Astrocyte of the hippocampus (primary cell): ENCODE data around the gene NUPR1.
"Not testable (repeated sequence)": the region's sequence is repeated elsewhere in the genome, so short reads cannot be mapped to it uniquely, and the experiment has no call there.

ENCODE experiments used
- DNase-seq: peaks from one replicate; pipeline ENCODE4 v3.0.0; 2011; ENCODE audit warnings: low read depth, low spot score

NUPR1 gene

DNA sequence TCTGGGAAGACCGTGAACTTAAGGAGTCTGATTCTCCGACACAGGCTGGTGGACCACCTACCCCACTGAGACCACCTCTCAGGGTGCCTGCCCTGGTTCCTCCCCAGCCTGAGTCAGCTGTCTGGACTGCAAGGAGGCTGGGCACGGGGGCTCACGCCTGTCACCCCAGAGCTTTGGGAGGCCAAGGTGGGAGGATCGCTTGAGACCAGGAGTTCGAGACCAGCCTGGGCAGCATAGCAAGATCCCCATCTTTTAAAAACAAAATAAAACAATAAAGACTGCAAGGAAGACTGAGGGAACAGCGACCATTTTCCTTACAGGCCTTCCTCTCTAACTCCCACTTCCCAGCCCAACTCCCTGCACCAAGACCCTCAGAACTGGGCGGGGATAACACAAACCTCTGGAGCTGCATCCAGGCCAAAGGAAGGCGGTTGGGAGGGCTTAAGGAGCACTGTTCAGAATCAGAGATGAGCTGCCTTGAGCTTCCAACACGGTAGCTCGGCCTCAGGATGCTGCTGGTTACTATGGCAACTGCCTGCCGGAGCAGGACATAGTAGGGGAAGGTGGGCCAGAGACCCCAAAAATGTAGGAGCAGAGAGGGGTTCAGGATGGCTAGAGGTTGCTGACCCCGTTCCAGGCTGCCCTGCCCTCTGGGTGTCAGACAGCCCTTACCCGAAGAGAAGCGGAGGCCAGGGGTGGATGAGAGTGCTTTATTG is 40.0 kb downstream of the NUPR1 start:
- DNase-seq = no peak

DNA sequence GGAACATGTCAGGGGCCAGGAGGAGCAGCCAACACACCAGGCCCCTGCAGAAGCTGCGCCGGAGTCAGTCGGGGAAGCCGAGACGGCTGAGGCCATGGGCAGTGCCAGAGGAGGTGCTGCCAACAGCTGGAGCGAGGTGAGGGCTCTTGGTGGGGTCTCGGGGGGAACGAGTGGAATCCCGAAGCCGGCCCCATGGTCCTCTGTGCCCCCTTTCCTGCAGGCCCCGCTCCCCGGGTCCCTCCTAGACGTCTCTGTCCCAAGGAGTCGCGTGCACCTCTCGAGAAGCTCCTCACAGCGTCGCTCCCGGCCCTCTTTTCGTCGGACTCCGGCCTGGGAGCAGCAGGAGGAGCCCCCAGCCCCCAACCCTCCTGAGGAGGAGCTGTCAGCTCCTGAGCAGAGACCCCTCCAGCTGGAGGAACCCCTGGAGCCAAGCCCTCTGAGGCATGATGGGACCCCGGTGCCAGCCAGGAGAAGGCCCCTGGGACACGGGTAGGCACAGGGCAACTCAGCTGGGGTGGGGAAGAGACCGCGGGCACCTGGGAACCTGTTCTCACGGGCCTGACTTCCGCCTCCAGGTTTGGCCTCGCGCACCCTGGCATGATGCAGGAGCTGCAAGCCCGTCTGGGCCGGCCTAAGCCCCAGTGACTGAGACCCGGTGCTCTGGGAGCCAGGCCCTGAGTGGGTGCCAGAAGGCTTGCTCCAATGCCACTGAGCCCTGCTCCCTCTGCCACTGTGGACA is 40.7 kb downstream of the NUPR1 start:
- no peak for DNase-seq

DNA sequence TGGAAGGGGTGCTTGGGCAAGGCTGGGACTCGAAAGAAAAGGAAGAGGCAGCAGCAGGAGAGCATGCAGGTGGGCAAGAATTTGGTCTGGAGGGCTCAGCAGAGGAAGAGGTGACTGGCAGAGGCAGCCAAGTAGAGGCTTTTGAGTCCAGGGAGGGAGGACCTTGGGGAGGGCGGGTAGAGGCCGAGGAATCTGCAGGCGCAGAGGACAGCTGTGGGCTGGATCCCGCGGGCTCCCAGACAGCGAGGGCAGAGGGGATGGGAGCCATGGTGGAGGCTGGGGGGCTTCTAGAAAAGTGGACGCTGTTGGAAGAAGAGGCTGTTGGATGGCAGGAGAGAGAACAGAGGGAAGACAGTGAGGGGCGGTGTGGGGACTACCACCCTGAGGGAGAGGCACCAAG is 41.4 kb downstream of the NUPR1 start:
- no peak for DNase-seq

DNA sequence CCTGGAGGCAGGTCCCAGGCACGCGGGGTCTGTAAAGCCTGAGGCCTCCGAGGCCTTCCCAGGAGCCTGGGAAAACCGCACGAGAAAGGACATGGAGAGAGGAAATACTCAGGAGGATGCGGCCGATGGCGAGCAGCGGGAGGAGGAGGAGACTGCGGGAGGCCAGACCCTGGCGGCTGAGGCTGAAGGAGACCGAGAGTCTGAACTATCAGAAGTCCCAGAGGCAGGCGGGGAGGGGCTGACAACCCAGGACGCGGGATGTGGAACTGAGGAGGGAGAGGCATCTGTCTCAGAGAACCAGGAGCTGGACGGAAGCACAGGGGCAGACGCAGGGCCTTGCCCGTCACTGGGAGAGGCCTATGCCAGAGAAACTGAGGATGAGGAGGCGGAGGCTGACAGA is 41.9 kb downstream of the NUPR1 start:
- DNase-seq = no peak

DNA sequence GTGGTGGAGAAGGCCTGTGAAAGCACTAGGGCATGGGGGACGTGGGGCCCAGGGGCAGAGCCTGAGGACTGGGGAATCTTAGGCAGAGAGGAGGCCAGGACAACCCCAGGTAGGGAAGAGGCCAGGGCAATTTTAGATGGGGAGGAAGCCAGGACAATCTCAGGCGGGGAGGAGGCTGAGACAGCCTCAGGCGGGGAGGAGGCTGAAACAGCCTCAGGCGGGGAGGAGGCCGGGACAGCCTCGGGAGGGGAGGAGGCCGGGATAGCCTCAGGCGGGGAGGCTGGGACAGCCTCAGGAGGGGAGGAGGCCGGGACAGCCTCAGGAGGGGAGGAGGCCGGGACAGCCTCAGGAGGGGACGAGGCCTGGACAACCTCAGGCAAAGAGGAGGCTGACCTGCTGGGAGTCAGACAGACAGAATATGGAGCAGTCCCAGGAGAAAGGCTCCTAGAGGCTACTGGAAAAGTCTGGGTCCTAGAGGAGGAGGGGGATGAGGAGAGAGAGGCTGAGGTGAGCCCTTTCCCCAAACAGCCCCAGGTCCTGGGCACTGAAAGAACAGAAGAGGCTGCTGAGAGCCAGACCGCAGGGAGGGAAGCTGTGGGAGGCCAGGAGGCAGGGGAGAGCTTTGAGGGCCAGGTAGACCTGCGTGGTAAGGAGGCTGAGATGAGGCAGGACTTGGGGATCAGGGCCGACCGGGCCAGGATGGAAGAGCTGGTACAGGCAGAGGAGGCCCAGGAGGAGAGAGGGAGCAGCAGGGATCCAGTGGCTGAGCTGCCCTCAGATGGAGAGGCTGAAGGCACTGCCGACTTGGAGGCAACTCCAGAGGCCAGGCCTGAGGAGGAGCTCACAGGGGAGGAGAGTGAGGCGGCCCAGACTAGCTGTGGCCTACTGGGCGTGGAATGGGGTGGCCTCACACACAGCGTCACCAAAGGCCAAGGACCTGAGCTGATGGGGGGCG is 42.7 kb downstream of the NUPR1 start:
- no peak for DNase-seq

DNA sequence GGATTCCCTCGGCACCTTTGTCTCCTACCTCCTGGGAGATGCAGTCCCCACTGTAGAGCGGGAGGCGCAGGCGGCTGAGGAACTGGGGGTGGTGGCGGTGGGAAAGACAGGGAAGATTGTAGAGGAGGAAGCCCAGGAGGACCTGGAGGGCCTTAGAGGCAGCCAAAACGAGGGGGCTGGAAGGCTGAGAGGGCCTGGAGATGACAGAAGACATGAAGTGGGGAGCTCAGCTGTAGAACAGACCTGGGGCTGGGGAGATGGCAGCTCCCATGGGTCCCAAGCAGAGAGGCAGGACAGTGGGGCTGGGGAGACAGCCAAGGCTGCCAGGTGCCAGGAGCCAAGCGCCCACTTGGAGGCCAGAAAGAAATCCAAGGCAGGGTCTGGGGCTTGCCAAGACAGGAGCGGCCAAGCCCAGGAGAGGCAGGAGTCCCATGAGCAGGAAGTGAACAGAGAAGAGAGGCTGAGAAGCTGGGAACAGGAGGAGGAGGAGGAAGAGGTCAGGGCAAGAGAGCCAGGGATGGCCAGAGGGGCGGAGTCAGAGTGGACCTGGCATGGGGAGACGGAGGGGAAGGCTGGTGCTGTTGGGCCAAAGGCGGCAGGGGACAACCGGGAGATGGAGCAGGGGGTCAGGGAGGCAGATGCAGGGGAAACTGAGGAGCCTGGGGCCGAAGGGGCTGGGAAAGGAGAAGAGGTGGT is 43.5 kb downstream of the NUPR1 start:
- no peak for DNase-seq

DNA sequence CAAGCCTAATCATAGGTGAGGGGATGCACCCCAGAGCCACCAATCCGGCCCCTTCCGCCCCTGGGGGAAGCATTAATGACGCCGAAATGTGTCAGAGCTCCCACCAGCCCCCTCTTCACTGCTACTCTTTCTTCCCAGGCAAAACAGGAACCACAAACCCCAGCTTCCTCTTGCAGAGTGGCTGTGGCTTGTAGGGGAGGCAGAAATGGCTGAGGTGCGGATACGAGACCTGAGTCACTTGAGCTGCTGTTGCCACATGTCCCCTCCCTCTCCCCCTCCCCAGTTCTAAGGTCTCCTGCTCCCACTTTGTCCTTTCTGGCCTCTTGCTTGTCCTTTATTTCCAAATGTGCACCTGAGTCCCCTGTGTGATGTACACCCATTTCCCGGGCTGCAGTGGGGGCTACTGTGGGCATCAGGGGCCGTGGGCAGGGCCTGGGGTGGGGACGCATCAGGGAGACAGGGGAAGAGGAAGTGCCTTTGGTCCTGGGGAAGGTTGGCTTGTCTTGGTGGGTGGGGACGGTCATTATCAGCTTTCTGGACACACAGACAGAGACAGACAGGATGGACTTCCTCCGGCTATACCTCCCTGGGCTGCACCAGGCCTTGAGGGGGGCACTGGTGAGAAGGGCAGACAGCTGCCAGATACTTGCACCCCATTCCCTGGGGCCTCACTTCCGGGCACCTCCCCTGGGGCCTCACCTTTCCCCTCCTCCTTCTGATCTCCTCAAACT is 44.5 kb downstream of the NUPR1 start, which contains the start of gene APOBR:
Gene APOBR (plus strand): TSS at position 523 of the 731 bp plus-strand sequence. CDS start 39 bp downstream, at position 562.
- DNase-seq = no peak

DNA sequence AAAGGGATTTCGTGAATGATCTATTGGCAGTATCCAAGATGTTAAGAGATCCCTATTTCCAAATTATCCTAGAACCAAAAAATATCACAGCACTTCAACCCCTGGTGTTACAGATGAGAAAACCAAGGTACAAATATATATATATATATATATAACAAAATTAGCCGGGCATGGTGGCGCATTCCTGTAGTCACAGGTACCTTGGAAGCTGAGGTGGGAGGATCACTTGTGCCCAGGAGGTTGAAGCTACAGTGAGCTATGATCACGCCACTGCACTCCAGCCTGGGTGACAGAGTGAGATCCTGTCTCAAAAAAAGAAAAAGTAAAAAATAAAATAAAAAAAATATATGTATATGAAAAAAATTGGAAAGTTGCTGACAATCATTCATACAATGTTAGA is 46.3 kb downstream of the NUPR1 start:
- DNase-seq = no peak

DNA sequence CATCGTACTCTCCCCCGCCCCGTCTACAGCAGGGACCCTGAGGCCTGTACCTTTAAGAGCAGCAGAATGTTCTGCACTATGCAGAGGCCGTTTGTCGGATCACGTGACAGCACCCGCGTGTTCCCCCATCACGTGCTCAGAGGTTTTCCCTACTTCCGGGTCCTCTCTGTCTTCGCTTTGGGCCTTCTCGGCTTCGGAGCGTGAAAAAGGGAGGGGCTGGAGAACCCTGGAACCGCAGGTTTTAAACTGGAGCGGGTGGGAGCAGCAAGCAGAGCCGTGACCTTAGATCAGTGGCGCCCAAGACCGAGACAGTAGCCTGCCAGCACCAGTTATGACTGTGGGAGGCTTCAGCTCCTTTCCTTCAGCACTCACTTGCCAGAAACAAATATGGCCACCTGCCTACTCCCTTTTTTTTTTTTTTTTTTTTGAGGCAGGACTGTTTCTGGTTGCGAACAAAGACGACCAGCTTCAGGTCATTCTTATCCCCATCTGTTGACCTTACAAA is 46.8 kb downstream of the NUPR1 start, which contains the start of gene CLN3:
Gene CLN3 (minus strand): TSS at position 105 of the 505 bp plus-strand sequence. CDS start 315 bp downstream, outside the sequence.
- peak; percentile 97 for DNase-seq

DNA sequence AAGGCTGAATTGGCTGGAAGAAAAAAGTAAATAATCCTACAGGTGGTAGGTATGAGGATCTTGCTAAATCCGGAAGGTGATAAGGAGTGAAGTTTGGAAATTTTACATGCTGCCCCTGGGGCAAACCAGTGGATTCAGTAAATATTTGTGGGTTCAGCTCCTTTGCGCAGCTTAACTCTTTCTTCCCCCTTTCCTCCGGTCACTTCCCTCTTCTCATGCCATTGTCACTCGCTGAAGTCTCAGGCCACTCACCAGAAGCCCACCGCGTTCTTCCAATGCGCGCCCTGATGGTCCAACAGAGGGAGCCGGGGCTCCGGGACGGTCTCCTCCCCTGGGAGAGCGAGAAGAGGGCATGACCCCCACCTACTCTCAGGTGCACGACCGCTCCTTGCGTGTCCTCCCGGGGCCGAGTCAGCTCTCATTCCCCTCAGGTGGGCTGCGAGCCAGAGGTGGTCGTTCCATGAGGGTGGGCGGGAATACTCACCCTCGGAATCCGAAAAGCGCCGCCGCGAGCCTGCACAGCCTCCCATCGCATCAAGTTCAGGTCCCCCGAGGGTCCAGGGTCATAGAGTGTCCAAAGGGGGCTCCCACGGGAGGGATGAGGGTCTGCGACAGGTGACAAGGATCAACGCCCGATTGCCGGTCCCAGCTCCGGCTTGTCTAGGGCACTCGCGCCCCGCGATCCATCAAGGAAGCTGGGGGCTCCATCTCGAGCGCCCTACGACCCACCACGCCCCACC is 47.4 kb downstream of the NUPR1 start:
- peak; percentile 34 for DNase-seq

DNA sequence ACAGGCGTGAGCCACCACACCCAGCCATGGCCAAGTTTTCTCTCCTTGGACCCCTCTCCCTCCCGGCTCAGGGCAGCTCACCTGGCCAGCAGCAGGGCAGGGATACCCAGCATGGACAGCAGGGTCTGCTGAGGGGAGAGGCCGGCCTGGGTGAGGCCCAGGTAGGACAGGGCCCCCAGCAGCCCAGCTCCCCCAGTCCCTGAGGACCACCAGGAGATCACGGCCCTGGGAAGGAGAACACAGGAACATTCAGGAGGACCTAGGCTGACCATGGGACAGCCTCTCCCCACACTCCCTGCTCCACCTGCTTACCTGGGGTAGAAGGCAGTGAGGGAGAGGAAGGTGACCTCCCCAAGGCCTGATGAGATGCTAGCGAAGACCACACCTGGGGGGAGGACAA is 52.5 kb downstream of the NUPR1 start:
- no peak for DNase-seq

DNA sequence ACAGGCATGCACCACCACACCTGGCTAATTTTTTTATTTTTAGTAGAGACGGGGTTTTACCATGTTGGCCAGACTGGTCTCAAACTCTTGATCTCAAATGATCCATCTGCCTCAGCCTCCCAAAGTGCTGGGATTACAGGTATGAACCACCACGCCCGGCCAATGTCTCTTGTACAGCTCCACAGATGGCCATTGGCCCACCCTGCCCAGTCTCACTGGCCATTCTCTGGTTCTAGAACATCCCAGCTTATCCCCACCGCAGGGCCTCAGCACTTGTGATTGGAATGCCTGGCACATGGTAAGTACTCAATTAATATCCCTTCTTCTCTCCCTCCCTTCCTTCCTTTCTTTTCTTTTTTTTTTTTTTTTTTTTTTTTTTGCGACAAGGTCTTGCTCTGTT is 55.4 kb downstream of the NUPR1 start:
- DNase-seq = not testable (repeated sequence)
